IMR-90 (cell line): ENCODE measurements around the gene AKAP1. TPM values are rescaled to one million over a fixed set of nuclear protein-coding genes. Genes with fewer than 3 reads are reported as not detected.

Experiments used
- ATAC-seq: fragments of 200-7000 bp; cut with Tn5 transposase; 2 replicates; pipeline ENCODE4 v1.9.1; 2020; ENCODE audit warnings: low read depth, mild to moderate bottlenecking, moderate library complexity
- BruUV-seq: library from RNA; stranded (reverse); fragments of 400-500 nt; replicated peaks from 2 replicates; lab custom pipeline; 2021; lab: Mats Ljungman, UMichigan
- CTCF ChIA-PET: fragments of 300-600 bp; formaldehyde crosslinking; extraction: SDS; loops from one replicate; lab custom pipeline; 2021; ENCODE audit warnings: antibody characterized with exemption; lab: Yijun Ruan, JAX
- POLR2A ChIA-PET: fragments of 300-600 bp; sonication (Branson Sonifier 250); formaldehyde crosslinking; loops from one replicate; lab custom pipeline; 2022; ENCODE audit warnings: antibody characterized with exemption; ENCODE audit not compliant: unreplicated experiment; lab: Charles Lee
- DNase-seq: peaks from one replicate; pipeline ENCODE4 v3.0.0; 2013
- H2AFZ ChIP-seq: replicated peaks from 2 replicates; pipeline ENCODE3; 2013; ENCODE audit warnings: low read length, mild to moderate bottlenecking; ENCODE audit not compliant: poor library complexity
- H2AK5ac ChIP-seq: 2 replicates; pipeline ENCODE4 v1.6.1; 2013; ENCODE audit warnings: low read depth, low read length, inconsistent platforms
- H2AK9ac ChIP-seq: replicated peaks from 2 replicates; pipeline ENCODE3; 2013; ENCODE audit warnings: mild to moderate bottlenecking, low read depth, low read length, moderate library complexity; ENCODE audit not compliant: poor library complexity
- H2BK120ac ChIP-seq: 2 replicates; pipeline ENCODE4 v1.6.1; 2013; ENCODE audit warnings: low read depth, low read length, inconsistent platforms
- H2BK15ac ChIP-seq: 3 replicates; pipeline ENCODE4 v1.6.1; 2013; ENCODE audit warnings: low read depth, low read length, inconsistent platforms
- H2BK20ac ChIP-seq: 2 replicates; pipeline ENCODE4 v1.6.1; 2013; ENCODE audit warnings: low read depth, mild to moderate bottlenecking, inconsistent platforms, low read length, moderate library complexity
- H2BK5ac ChIP-seq: 2 replicates; pipeline ENCODE4 v1.6.1; 2013; ENCODE audit warnings: mild to moderate bottlenecking, low read depth, low read length, inconsistent platforms; ENCODE audit not compliant: poor library complexity, severe bottlenecking
- H3K14ac ChIP-seq: replicated peaks from 2 replicates; pipeline ENCODE4 v1.6.1; 2013; ENCODE audit warnings: low read depth, low read length, inconsistent platforms
- H3K18ac ChIP-seq: 2 replicates; pipeline ENCODE4 v1.6.1; 2013; ENCODE audit warnings: low read depth, low read length, control low read depth
- H3K23ac ChIP-seq: 2 replicates; pipeline ENCODE4 v1.6.1; 2013; ENCODE audit warnings: low read depth, low read length, inconsistent platforms
- H3K27ac ChIP-seq: 2 replicates; pipeline ENCODE4 v1.5.1; 2013; ENCODE audit warnings: mild to moderate bottlenecking, control low read depth, low read length; ENCODE audit not compliant: insufficient read depth
- H3K27me3 ChIP-seq: 2 replicates; pipeline ENCODE4 v1.6.1; 2013; ENCODE audit warnings: low read length; ENCODE audit not compliant: control insufficient read depth, insufficient read depth
- H3K36me3 ChIP-seq: 2 replicates; pipeline ENCODE4 v1.6.1; 2013; ENCODE audit warnings: low read length, mixed read lengths; ENCODE audit not compliant: control insufficient read depth, insufficient read depth
- H3K4ac ChIP-seq: 2 replicates; pipeline ENCODE4 v1.6.1; 2013; ENCODE audit warnings: low read depth, low read length, inconsistent platforms
- H3K4me1 ChIP-seq: 2 replicates; pipeline ENCODE4 v1.6.1; 2013; ENCODE audit warnings: low read length, mixed read lengths; ENCODE audit not compliant: control insufficient read depth, insufficient read depth
- H3K4me2 ChIP-seq: 2 replicates; pipeline ENCODE4 v1.6.1; 2013; ENCODE audit warnings: low read depth, mild to moderate bottlenecking, control low read depth, low read length, moderate library complexity
- H3K4me3 ChIP-seq: 2 replicates; pipeline ENCODE4 v1.5.1; 2013; ENCODE audit warnings: low read depth, mild to moderate bottlenecking, control low read depth, low read length, moderate library complexity; ENCODE audit not compliant: insufficient read depth
- H3K56ac ChIP-seq: 2 replicates; pipeline ENCODE4 v1.6.1; 2013; ENCODE audit warnings: low read length, inconsistent platforms; ENCODE audit not compliant: insufficient read depth; ENCODE audit errors: extremely low read depth
- H3K79me1 ChIP-seq, 2 experiments: 2 replicates each; pipeline ENCODE4 v1.6.1; 2013; ENCODE audit warnings: low read length in 2 of 2, inconsistent platforms in 1 of 2, low read depth in 1 of 2
- H3K9ac ChIP-seq: 2 replicates; pipeline ENCODE4 v1.6.1; 2013; ENCODE audit warnings: low read depth, low read length, control low read depth
- H3K9me1 ChIP-seq: 2 replicates; pipeline ENCODE4 v1.6.1; 2013; ENCODE audit warnings: low read length, inconsistent platforms; ENCODE audit not compliant: insufficient read depth
- H3K9me3 ChIP-seq: 2 replicates; pipeline ENCODE4 v1.6.1; 2013; ENCODE audit warnings: low read length; ENCODE audit not compliant: control insufficient read depth, insufficient read depth
- H4K20me1 ChIP-seq: 2 replicates; pipeline ENCODE4 v1.6.1; 2013; ENCODE audit warnings: low read length, inconsistent platforms; ENCODE audit not compliant: insufficient read depth
- H4K5ac ChIP-seq: 2 replicates; pipeline ENCODE4 v1.6.1; 2013; ENCODE audit warnings: mild to moderate bottlenecking, low read depth, low read length, control low read depth
- H4K8ac ChIP-seq, 2 experiments: 2 replicates each; pipeline ENCODE4 v1.6.1; 2013; ENCODE audit warnings: low read depth in 2 of 2, low read length in 2 of 2, control low read depth in 1 of 2, inconsistent platforms in 1 of 2
- H4K91ac ChIP-seq: 2 replicates; pipeline ENCODE4 v1.6.1; 2013; ENCODE audit warnings: low read depth, low read length, inconsistent platforms; ENCODE audit not compliant: insufficient read depth
- CEBPB ChIP-seq: IDR thresholded peaks from 2 replicates; pipeline ENCODE4 v1.6.1; 2012; ENCODE audit warnings: low read depth, low read length, improper control_type of control experiment
- CHD1 ChIP-seq: IDR thresholded peaks from 2 replicates; pipeline ENCODE4 v1.6.1; 2012; ENCODE audit warnings: low read depth, low read length, improper control_type of control experiment
- FOS ChIP-seq: fragments of 150-350 bp; IDR thresholded peaks from 2 replicates; pipeline ENCODE4 v1.6.1; 2016; ENCODE audit warnings: low read depth, low read length
- MAFK ChIP-seq: IDR thresholded peaks from 2 replicates; pipeline ENCODE4 v1.6.1; 2012; ENCODE audit warnings: low read depth, low read length, improper control_type of control experiment
- MAZ ChIP-seq: IDR thresholded peaks from 2 replicates; pipeline ENCODE4 v1.6.1; 2012; ENCODE audit warnings: low read depth, mild to moderate bottlenecking, low read length, improper control_type of control experiment, moderate library complexity, borderline replicate concordance
- MXI1 ChIP-seq: IDR thresholded peaks from 2 replicates; pipeline ENCODE4 v1.6.1; 2012; ENCODE audit warnings: low read depth, mild to moderate bottlenecking, low read length, moderate library complexity, borderline replicate concordance
- NFE2L2 ChIP-seq: fragments of 150-350 bp; IDR thresholded peaks from 2 replicates; pipeline ENCODE4 v1.6.1; 2016; ENCODE audit warnings: low read depth, mild to moderate bottlenecking, low read length
- POLR2A ChIP-seq: IDR thresholded peaks from 2 replicates; pipeline ENCODE4 v1.6.1; 2012; ENCODE audit warnings: mild to moderate bottlenecking, low read depth, low read length
- RAD21 ChIP-seq: IDR thresholded peaks from 2 replicates; pipeline ENCODE4 v1.6.1; 2012; ENCODE audit warnings: low read length, improper control_type of control experiment
- RCOR1 ChIP-seq: IDR thresholded peaks from 2 replicates; pipeline ENCODE4 v1.6.1; 2012; ENCODE audit warnings: mild to moderate bottlenecking, low read length, improper control_type of control experiment; ENCODE audit not compliant: insufficient replicate concordance
- RFX5 ChIP-seq: IDR thresholded peaks from 2 replicates; pipeline ENCODE4 v1.8.0; 2012; ENCODE audit warnings: low read depth, mild to moderate bottlenecking, low read length, moderate library complexity
- USF2 ChIP-seq: fragments of 150-350 bp; IDR thresholded peaks from 2 replicates; pipeline ENCODE4 v1.6.1; 2017; ENCODE audit warnings: mild to moderate bottlenecking, antibody characterized with exemption, low read length, low read depth
- whole genome bisulfite sequencing, 2 experiments: methylation state at CpG; one replicate each; pipeline versions ENCODE4 v1.1.5 to v1.1.7; 2013; ENCODE audit warnings: missing lambda C conversion rate in 2 of 2; ENCODE audit not compliant: insufficient read length in 1 of 2; ENCODE audit errors: extremely low coverage in 2 of 2; 5-methylcytosine and 5-hydroxymethylcytosine counted together
- dilution Hi-C: fragments of 300-500 bp; cut with HindIII; formaldehyde crosslinking; loops from one replicate; pipeline ENCODE4 v1.14.3; 2018; ENCODE audit warnings: low sequenced_read_pairs; ENCODE audit not compliant: unreplicated experiment
- in situ Hi-C: fragments of 300-500 bp; cut with MboI; formaldehyde crosslinking; loops from 3 replicates; pipeline ENCODE4 v1.14.3; 2019; ENCODE audit warnings: low sequenced_read_pairs, inconsistent platforms, mixed read lengths
- intact Hi-C: fragments of 100-400 bp; cut with micrococcal nuclease; formaldehyde crosslinking; loops from 2 replicates; pipeline ENCODE4 v1.10.0; 2022
- polyA plus RNA-seq, 3 experiments: library from polyadenylated mRNA; depleted of rRNA; stranded (reverse); fragments of >200 nt; gene quantifications; 2 replicates each; pipeline ENCODE4 v1.2.3, GENCODE V29; 2012; ENCODE audit warnings: low replicate concordance in 1 of 3
- total RNA-seq: library from RNA; depleted of rRNA; stranded (reverse); fragments of >200 nt; gene quantifications from 2 replicates; pipeline ENCODE4 v1.2.3, GENCODE V29; 2012
- TF ChIP-seq, protein P1 (sequence below): fragments of 150-350 bp; IDR thresholded peaks from 2 replicates; pipeline ENCODE4 v1.6.1; 2016; ENCODE audit warnings: low read depth, mild to moderate bottlenecking, low read length, moderate library complexity, borderline replicate concordance
- TF ChIP-seq, protein P2 (sequence below): conservative IDR thresholded peaks from 2 replicates; pipeline ENCODE4 v1.5.1; 2012; ENCODE audit warnings: mild to moderate bottlenecking, low read depth, low read length, improper control_type of control experiment

AKAP1 gene
- total and polyA plus RNA-seq, 2 of the 4 experiments (the other 2 are of a cell fraction), result 10.2 to 17.4 TPM

DNA sequence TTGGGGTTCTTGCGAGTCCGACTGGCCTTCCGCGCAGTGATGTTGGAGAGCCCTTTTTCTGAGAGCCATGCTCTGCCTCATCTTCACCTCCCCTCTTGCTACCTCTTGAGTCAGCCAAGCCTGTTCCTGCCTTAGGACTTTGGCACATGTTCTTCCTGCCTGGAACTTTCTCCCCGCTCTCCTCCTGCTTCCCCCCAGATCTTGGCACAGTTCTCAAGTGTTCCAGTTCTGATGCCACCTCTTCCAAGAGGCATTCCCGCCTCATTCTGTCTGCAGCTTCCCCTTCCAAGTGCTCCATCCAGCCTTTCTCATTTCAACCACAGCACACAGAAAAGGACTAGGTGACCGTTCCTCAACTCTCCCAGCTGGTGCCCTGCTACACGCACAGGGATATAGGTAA, 7.7 kb downstream of the AKAP1 start:
- no peak overlapping the region for H3K56ac ChIP-seq
- no peak overlapping the region for H3K9ac ChIP-seq
- ChIA-PET CTCF (no interaction called here), POLR2A (no interaction called here)
- DNase-seq, result no peak
- no peaks in the 10 kb centered on the region for H3K9me3 ChIP-seq
- H4K8ac ChIP-seq, result no peak overlapping the region
- in situ Hi-C loops, result no loop called here
- H4K91ac ChIP-seq, result no peak overlapping the region
- WGBS, 2 experiments, result 60% methylated on average over 1 of the region's 8 CpGs; no CpG with 5 or more reads in 1 of the 2 experiments
- H2AK5ac ChIP-seq, result no peak overlapping the region
- no peak overlapping the region for H2AK9ac ChIP-seq
- H3K23ac ChIP-seq, result no peak overlapping the region
- BruUV-seq, result no TSS peak
- peaks cover 1% of the 10 kb centered on the region; the same call in 1 of the 2 replicates for H3K4me1 ChIP-seq
- H2BK5ac ChIP-seq, result no peak overlapping the region
- ATAC-seq, result no peak
- H3K9me1 ChIP-seq, result peaks cover 4% of the 10 kb centered on the region; the same call in 1 of the 2 replicates
- H4K20me1 ChIP-seq, result peaks cover 4% of the 10 kb centered on the region
- no peak overlapping the region for H3K4me2 ChIP-seq
- H2BK15ac ChIP-seq, result no peak overlapping the region
- no peak for TF ChIP-seq CHD1
- TF ChIP-seq POLR2A, result no peak
- TF ChIP-seq RCOR1, result no peak
- no peak for TF ChIP-seq RFX5
- no peak for TF ChIP-seq MXI1
- TF ChIP-seq MAZ, result no peak
- no peak for TF ChIP-seq FOS
- TF ChIP-seq, protein P1, sequence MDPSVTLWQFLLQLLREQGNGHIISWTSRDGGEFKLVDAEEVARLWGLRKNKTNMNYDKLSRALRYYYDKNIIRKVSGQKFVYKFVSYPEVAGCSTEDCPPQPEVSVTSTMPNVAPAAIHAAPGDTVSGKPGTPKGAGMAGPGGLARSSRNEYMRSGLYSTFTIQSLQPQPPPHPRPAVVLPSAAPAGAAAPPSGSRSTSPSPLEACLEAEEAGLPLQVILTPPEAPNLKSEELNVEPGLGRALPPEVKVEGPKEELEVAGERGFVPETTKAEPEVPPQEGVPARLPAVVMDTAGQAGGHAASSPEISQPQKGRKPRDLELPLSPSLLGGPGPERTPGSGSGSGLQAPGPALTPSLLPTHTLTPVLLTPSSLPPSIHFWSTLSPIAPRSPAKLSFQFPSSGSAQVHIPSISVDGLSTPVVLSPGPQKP, result no peak
- no peak for TF ChIP-seq CEBPB
- no peak for TF ChIP-seq RAD21
- TF ChIP-seq NFE2L2, result no peak
- TF ChIP-seq USF2, result no peak
- TF ChIP-seq, protein P2, sequence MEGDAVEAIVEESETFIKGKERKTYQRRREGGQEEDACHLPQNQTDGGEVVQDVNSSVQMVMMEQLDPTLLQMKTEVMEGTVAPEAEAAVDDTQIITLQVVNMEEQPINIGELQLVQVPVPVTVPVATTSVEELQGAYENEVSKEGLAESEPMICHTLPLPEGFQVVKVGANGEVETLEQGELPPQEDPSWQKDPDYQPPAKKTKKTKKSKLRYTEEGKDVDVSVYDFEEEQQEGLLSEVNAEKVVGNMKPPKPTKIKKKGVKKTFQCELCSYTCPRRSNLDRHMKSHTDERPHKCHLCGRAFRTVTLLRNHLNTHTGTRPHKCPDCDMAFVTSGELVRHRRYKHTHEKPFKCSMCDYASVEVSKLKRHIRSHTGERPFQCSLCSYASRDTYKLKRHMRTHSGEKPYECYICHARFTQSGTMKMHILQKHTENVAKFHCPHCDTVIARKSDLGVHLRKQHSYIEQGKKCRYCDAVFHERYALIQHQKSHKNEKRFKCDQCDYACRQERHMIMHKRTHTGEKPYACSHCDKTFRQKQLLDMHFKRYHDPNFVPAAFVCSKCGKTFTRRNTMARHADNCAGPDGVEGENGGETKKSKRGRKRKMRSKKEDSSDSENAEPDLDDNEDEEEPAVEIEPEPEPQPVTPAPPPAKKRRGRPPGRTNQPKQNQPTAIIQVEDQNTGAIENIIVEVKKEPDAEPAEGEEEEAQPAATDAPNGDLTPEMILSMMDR, result no peak
- TF ChIP-seq MAFK, result no peak
- H4K5ac ChIP-seq, result no peak overlapping the region
- H3K36me3 ChIP-seq, result no peaks in the 10 kb centered on the region
- no peak overlapping the region for H2BK120ac ChIP-seq
- no peak overlapping the region for H3K27ac ChIP-seq
- intact Hi-C loops, result no loop called here
- no peaks in the 10 kb centered on the region for H3K27me3 ChIP-seq
- H3K4me3 ChIP-seq, result no peak overlapping the region
- no peak overlapping the region for H3K4ac ChIP-seq
- no peak overlapping the region for H2BK20ac ChIP-seq
- H3K14ac ChIP-seq, result no peak overlapping the region
- no peak overlapping the region for H3K18ac ChIP-seq
- peaks cover 12 to 26% of the 10 kb centered on the region in 2 experiments; a peak in 3 of 4 replicates for H3K79me1 ChIP-seq
- dilution Hi-C loops, result no loop called here
- H2AFZ ChIP-seq, result no peak overlapping the region
